ENCODE results near the gene ZNF394.
A peak's percentile ranks its signal among the peaks of the same experiment; 100 is the strongest.

ZNF394 gene

GRCh38 chr7:99493823-99494222 is 6.3 kb downstream of the ZNF394 start:
- DNase-seq (ENCODE audit: low spot score): no peak

- no peak for DNase-seq (ENCODE audit: low spot score)
Measured at GRCh38 chr7:99490878-99491277, 9.2 kb downstream of the ZNF394 start.

DNA sequence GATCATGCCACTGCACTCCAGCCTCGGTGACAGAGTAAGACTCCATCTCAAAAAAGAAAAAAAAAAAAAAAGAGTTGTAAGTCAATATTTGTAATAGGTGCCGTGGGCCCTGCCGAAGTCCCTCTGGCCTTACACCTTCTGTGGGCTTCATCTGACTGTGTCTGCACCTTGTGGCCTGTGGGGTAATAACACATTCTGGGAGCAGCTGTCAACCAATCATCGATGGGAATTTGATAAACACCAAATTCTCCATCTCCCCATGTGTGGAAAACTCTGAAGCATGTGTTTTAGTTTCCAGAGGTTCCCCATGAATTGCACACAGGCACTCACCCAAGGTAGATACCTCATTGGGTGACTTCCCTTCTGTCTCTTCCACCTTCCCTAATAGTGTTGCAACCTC is 10.8 kb downstream of the ZNF394 start:
- no peak for DNase-seq (ENCODE audit: low spot score)

DNA sequence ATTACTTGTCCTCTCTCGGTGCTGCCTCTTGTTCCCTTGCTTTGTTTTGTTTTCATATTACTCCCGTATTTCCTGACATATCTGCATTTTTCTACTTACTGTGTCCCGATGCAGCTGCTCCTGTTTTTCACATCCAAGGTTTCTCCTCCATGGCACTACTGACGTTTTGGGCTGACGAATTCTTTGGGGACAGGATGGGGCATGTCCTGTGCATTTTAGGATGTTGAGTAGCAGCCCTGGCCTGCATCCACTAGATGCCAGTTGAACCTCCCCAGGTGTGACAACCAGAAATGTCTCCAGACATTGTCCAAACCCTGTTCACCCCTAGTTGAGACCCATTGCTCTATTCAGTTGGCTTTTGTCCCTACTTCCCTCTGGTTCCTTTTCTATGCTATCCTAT is 15.0 kb downstream of the ZNF394 start:
- DNase-seq (ENCODE audit: low spot score): no peak

DNA sequence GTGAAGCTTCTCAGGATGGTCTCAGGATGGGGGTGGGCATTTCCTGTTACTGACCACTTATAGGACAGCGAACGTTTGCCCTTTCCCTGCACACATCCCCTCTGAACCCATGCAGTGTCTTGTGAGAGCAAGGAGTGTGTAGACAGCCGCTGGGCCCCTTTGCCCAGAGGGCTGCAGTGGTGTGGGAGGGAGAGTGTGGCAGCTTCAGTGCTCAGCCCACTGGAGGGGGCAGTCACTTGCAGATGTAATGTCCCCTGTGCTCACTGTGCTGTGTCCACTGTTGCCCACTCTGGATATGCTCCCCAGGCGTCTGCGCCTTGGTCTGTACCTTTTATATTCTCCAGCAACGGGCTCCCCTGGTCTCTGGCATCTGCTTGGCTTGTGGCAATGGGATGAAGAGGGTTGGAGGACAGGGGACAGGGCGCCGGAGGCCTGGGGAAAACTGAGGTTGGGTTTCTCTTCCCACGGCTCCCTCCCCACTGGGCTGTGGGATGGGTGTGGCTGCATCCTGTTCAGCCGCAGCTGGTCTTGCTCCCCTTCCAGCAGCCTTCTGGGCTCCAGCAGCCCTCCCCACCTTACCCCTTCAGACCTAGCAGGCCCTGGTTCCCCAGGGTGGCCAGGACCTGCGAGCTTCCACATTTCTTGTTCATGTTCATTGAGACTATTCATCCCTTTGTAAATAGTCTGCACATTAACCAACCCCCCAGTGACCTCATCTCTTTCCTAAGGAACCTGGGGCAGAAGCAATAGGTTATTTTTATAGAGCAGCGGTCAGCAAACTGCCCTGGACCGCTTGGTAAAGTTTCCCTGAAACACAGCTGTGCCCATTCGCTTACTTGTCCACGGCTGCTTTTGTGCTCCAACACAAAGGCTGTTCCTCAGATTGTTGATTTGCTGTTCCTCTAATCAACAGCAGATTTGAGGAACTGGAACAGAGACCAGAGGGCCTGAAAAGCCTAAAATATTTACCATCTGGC is 21.3 kb downstream of the ZNF394 start:
- no peak for DNase-seq (ENCODE audit: low spot score)

- no peak for DNase-seq (ENCODE audit: low spot score)
Measured at GRCh38 chr7:99476107-99476506, 24.0 kb downstream of the ZNF394 start.

GRCh38 chr7:99473315-99473596 is 26.8 kb downstream of the ZNF394 start:
- no peak for DNase-seq (ENCODE audit: low spot score)

DNA sequence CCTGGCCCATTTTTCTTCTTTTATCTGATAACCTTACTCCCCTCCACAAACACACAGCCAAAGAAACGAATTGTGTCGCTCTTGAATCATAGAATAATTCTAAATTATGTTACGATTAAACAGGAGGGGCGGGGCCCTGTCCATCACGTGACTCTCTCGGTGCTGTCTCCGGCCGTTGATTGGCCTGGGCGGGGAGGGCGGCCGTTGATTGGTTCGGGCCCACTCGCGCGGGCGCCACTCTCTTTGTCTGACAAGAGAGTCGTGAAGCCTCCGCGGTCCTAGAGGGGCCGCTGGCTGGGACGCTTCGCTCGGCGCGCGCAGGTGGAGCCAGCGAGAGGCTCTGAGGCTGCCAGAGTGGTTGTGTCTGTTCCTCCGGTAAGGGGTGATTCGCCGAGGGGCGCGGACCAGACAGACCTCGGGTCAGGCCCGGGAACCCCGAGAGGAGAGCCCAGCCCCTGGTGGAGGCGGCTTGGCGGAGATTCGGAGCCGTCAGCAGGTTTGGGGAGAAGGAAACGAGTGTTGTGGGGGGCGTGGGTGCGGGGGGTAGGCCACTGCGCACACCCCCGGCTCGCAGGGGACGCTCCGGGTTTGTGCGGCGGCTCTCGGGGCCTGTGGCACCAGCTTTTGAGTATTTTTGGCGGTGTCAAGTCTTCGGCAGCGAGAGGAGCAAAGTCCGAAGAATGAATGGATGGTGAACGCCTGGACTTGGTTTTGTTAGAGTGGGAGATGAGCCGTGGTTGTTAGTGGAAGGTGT is 27.3 kb downstream of the ZNF394 start, which contains the start of gene ZNF789:
TSS of gene ZNF789 (plus strand) at position 330 of the 754 bp plus-strand sequence. CDS start 3,567 bp downstream, outside the sequence.
- peak; percentile 98 for DNase-seq (ENCODE audit: low spot score)

DNA sequence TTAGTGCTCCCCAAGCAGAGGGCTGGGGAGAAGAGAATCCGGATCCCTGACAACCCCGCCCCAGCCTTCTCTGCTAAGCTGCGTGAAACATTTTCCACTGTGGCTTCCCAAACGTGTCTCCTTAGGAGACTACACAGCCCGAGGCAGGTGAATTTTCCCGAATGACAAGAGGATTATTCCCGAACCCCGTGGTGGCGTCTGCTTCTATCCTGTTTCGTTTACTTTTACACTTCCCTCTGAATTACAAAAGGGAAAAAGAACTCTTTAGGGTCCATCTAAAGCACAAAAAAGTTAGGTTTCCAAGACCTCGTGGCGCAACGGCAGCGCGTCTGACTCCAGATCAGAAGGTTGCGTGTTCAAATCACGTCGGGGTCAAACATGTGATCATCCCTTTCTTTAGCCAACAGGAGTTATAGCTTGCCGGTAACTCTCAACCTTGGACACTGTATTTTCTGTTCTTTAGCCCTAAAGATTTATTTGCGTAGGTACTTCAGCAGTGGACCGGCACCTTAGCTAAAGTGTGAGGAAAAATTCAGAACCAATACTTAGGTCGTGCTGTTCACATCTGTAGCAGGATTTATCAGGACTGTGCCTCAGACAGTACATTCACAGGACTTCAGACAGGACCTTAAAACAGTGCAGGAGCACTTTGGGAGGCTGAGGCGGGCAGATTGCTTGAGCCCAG is 30.6 kb downstream of the ZNF394 start:
- DNase-seq (ENCODE audit: low spot score): no peak

DNA sequence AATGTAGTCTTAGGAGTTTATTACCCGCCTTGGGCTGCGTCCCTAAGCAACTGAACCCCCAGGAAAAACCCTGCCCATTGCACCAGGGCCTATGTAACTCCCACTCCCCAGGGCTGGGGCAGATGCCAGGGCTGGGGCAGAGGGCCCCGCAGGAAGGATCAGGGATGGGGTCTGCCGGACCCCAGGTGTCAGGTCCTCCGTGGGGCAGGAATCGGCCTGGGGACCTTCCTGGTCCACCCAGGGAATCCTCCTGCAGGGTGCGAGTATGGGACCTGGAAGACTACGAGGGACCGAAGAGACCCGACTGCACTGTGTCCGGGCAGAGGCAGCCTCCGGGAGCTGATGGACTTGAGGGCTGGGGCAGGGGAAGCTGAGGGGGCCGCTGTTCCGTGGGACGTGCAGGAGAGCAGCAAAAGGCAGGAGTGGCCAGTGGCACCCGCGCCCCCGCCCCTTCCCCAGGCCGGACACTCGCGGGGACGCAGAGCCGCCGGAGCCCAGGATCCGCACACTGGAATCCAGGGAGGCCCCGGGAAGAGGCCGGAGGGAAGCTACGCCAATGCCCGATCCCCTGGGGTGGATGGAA is 31.7 kb downstream of the ZNF394 start:
- DNase-seq (ENCODE audit: low spot score): no peak

- no peak for DNase-seq (ENCODE audit: low spot score)
Measured at GRCh38 chr7:99465421-99465768, 34.7 kb downstream of the ZNF394 start.

GRCh38 chr7:99461221-99461620 is 38.9 kb downstream of the ZNF394 start:
- no peak for DNase-seq (ENCODE audit: low spot score)

- DNase-seq (ENCODE audit: low spot score): no peak
Measured at GRCh38 chr7:99460651-99461050, 39.4 kb downstream of the ZNF394 start.

DNA sequence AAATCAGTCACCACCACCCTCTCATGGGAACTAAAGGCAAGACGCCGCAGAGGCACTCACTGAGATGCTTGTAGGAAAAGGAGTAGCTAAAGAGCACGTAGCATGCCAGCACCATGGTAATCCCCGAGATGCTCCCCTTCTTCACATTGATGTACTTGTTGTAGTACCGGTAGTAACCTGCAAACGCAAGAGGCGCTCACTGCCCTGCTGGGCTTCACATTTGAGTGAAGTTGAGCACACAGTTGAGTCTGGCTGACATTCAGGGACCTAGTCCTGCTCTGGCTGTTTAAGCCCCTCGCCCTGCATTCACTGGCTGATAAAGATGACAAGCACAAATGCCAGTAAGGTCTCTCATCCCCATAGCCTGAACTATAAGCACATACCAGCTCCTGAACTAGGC is 41.0 kb downstream of the ZNF394 start:
- DNase-seq (ENCODE audit: low spot score): no peak

GRCh38 chr7:99457650-99458493 is 42.2 kb downstream of the ZNF394 start:
- DNase-seq (ENCODE audit: low spot score): no peak

DNA sequence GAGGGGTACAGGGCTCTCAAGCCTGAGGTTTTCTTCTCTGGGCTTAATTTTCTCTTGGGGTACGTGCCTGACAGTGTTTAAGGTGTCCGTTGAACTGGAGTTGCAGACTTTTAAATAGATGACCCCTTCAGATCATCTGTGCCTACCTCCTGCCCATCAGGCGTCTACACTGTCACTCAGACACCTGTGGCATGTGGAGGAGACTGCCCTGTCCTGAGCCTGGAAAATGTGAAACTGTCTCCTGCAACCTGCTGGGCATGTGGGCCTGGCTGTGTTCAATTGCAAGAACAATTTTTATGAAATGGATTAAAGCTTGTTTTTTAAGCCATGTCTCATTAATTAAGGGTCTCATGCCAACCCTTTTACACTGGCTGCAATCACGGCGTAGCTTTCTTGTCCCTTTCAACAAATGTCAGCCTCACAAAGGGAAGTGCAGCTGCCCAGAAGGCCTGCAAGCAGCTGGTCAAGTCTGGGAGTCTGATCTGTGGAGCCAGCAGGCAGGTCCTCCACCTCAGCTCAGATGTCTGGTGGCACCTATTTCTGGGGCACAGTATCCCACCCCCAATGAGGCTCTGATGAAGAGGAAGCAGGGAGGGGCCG is 42.9 kb downstream of the ZNF394 start:
- DNase-seq (ENCODE audit: low spot score): no peak

DNA sequence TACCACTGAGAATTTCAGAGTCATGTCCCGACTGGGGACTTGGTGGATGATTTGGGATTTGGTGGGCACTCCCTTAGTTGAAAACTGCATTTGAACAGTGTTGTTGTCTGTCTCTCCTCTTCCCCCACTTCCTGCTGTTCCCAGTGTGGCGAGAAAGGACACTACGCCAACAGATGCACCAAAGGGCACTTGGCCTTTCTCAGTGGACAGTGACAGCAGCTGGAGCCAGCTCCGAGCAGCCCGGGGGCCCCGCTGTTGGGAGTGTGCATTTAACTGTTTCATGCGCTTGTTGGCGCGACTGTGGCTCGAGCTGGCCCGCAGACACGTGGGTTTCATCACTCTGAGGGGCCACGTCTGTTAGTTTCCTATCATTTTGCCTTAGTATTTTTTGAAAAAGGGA is 43.8 kb downstream of the ZNF394 start:
- no peak for DNase-seq (ENCODE audit: low spot score)

- DNase-seq (ENCODE audit: low spot score): no peak
Measured at GRCh38 chr7:99455874-99456273, 44.2 kb downstream of the ZNF394 start.

DNA sequence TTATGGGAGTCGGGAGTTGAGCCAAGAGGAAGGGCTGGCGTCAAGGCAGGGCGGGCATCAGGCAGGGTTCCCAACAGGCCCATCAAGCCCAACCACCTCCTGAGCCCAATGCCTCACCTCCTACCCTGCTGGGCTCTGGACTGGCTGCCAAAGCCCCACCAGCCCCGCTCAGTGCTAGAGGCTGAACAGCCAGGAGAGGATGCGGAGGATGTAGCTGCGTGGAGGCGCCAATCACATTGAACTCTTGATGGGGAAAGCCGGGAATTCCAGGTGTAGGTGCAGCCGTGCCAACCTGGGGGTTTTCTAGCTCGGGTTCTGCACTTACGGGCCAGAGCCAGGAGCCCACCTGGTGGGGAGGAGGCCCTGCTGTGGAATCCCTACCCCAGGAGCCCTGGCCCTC is 47.0 kb downstream of the ZNF394 start:
- no peak for DNase-seq (ENCODE audit: low spot score)

DNA sequence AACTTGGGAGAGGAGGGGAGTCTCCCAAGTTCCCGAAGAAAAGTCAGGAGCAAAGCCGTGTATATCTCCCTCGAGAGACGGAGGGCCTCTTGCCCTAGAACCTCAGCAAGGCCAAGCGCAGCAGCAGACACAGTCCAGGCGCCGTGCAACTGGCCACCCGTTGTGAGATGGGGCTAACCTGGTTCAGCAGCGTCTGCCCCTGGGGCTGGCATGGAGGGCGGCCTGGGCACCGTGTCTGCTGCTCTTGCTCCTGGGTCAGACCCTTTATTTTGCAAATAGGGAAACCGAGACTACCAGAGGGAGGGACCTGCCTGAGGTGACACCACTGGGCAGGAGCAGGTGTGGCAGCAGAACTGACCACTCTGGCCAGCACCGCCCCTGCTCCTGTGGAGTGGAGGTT is 47.5 kb downstream of the ZNF394 start:
- DNase-seq (ENCODE audit: low spot score): no peak

- no peak for DNase-seq (ENCODE audit: low spot score)
Measured at GRCh38 chr7:99451936-99452335, 48.1 kb downstream of the ZNF394 start.
